ENCODE data around the gene DSE. TPM values are rescaled to one million over a fixed set of nuclear protein-coding genes. Genes with fewer than 3 reads are reported as not detected.

Gene DSE
- total RNA-seq, 1 donor from 2014 or later, result 80.5 TPM

GRCh38 chr6:116465246-116465645, 94.5 kb downstream of the DSE start:
- no peak for TF ChIP-seq CTCF (conservative IDR thresholded peaks at IDR 0.05)
- Mint-ChIP-seq H3K27me3 (peaks cover 41% of the 10 kb centered on the region), H3K9me3 (peaks cover 12% of the 10 kb centered on the region), H3K27ac (no peak overlapping the region), H3K36me3 (no peaks in the 10 kb centered on the region), H3K4me1 (ENCODE audit: unreplicated experiment) (peaks cover 13% of the 10 kb centered on the region), H3K4me3 (no peak overlapping the region)
- no peak for DNase-seq (ENCODE audit: extremely low spot score, unreplicated experiment)

- no peak overlapping the region for H3K27ac Mint-ChIP-seq
- H3K9me3 Mint-ChIP-seq, result peaks cover 4% of the 10 kb centered on the region
- H3K4me1 Mint-ChIP-seq (ENCODE audit: unreplicated experiment), result peaks cover 21% of the 10 kb centered on the region
- H3K27me3 Mint-ChIP-seq, result peaks cover 24% of the 10 kb centered on the region
- H3K36me3 Mint-ChIP-seq, result no peaks in the 10 kb centered on the region
- no peak overlapping the region for H3K4me3 Mint-ChIP-seq
- no peak for DNase-seq (ENCODE audit: extremely low spot score, unreplicated experiment)
- TF ChIP-seq CTCF (conservative IDR thresholded peaks at IDR 0.05), result no peak
These were observed 96.3 kb downstream of the DSE start for GRCh38 chr6:116467096-116467495.

GRCh38 chr6:116467514-116467913, 96.8 kb downstream of the DSE start:
- H3K27me3 Mint-ChIP-seq, result peaks cover 23% of the 10 kb centered on the region
- no peak for TF ChIP-seq CTCF (conservative IDR thresholded peaks at IDR 0.05)
- no peak overlapping the region for H3K27ac Mint-ChIP-seq
- no peak overlapping the region for H3K4me3 Mint-ChIP-seq
- H3K4me1 Mint-ChIP-seq (ENCODE audit: unreplicated experiment), result peaks cover 25% of the 10 kb centered on the region
- peaks cover 4% of the 10 kb centered on the region for H3K9me3 Mint-ChIP-seq
- DNase-seq (ENCODE audit: extremely low spot score, unreplicated experiment), result no peak
- no peaks in the 10 kb centered on the region for H3K36me3 Mint-ChIP-seq

- H3K4me3 Mint-ChIP-seq, result no peak overlapping the region
- DNase-seq (ENCODE audit: extremely low spot score, unreplicated experiment), result no peak
- TF ChIP-seq CTCF (conservative IDR thresholded peaks at IDR 0.05), result no peak
These were observed 97.5 kb downstream of the DSE start for GRCh38 chr6:116468293-116468692.

GRCh38 chr6:116471531-116471930, 100.8 kb downstream of the DSE start:
- Mint-ChIP-seq H3K4me1 (ENCODE audit: unreplicated experiment) (peaks cover 27% of the 10 kb centered on the region), H3K36me3 (no peaks in the 10 kb centered on the region), H3K9me3 (peaks cover 4% of the 10 kb centered on the region), H3K27me3 (no peaks in the 10 kb centered on the region), H3K27ac (no peak overlapping the region), H3K4me3 (no peak overlapping the region)
- TF ChIP-seq CTCF (conservative IDR thresholded peaks at IDR 0.05), result no peak
- DNase-seq (ENCODE audit: extremely low spot score, unreplicated experiment), result no peak

More at GRCh38 chr6:116468293-116468692, 97.5 kb downstream of the DSE start:
- Mint-ChIP-seq H3K9me3 (peaks cover 4% of the 10 kb centered on the region), H3K27ac (no peak overlapping the region), H3K36me3 (no peaks in the 10 kb centered on the region), H3K27me3 (peaks cover 15% of the 10 kb centered on the region), H3K4me1 (ENCODE audit: unreplicated experiment) (peaks cover 25% of the 10 kb centered on the region)

- Mint-ChIP-seq H3K9me3 (peaks cover 9% of the 10 kb centered on the region), H3K27ac (no peak overlapping the region), H3K36me3 (no peaks in the 10 kb centered on the region), H3K27me3 (no peaks in the 10 kb centered on the region), H3K4me1 (ENCODE audit: unreplicated experiment) (peaks cover 20% of the 10 kb centered on the region), H3K4me3 (peak overlapping the region; percentile 6)
- no peak for TF ChIP-seq CTCF (conservative IDR thresholded peaks at IDR 0.05)
- no peak for DNase-seq (ENCODE audit: extremely low spot score, unreplicated experiment)
These were observed 102.0 kb downstream of the DSE start for GRCh38 chr6:116472706-116473105.

Measured in type B pancreatic cell (in vitro differentiated cells).